Measurements from ENCODE around the gene IPP.

The IPP gene

DNA sequence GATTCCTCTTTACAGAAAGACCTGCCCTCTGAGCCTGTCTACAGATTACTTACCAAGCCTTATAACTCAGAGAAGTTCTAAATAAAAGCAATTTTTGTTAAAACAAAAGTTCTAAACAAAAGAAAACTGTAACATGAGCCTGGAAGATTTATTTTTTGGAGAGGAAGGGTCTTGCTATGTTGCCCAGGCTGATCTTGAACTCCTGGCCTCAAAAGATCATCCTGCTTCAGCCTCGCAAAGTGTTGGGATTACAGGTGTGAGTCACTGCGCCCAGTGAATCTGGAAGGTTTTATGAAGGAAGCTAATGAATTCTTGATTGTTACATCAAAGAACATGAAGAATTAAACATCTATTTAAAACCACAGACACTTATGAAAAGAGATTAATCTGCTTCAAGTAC, 91.2 kb downstream of the IPP start:
- TF ChIP-seq POLR2A (IDR thresholded peaks at IDR 0.05; ENCODE audit: low read depth, low read length), result no peak
- FAIRE-seq (no peak), DNase-seq (ENCODE audit: insufficient read length, low spot score) (no peak)

DNA sequence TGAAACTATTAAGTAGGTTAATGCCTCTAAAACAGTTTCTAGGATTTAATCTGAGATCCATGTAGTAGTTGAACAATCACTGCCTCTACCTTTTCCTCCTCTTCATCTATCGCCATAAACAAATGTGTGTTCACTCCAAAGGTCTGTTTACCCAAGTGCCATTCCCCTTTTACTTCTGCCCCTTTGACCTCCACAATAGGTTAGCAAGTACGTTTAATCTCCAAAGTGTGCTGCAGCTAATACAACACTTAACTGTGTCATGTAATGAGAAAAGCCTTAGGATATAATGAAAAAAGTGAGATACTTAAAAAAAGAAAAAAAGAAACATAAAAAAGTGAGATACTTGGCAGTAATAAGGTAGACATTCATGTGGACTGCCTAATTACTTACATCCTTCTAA, 92.3 kb downstream of the IPP start:
- DNase-seq (ENCODE audit: insufficient read length, low spot score) (no peak), FAIRE-seq (no peak)
- TF ChIP-seq POLR2A (IDR thresholded peaks at IDR 0.05; ENCODE audit: low read depth, low read length), result no peak

- FAIRE-seq (no peak), DNase-seq (ENCODE audit: insufficient read length, low spot score) (no peak)
- no peak for TF ChIP-seq POLR2A (IDR thresholded peaks at IDR 0.05; ENCODE audit: low read depth, low read length)
Observed at GRCh38 chr1:45656573-45657226, 93.8 kb downstream of the IPP start.

- FAIRE-seq (no peak), DNase-seq (ENCODE audit: insufficient read length, low spot score) (no peak)
- no peak for TF ChIP-seq POLR2A (IDR thresholded peaks at IDR 0.05; ENCODE audit: low read depth, low read length)
Observed at GRCh38 chr1:45654540-45655280, 95.7 kb downstream of the IPP start.
